Measurements from ENCODE around the gene SPDYA.

- TF ChIP-seq CTCF (IDR thresholded peaks at IDR 0.05) (no peak), POLR2A (IDR thresholded peaks at IDR 0.05) (no peak)
These were observed 82.9 kb downstream of the SPDYA start for GRCh38 chr2:28893488-28893887.
